HL-60 (cell line): ENCODE data around the gene GGTLC1.

Experiments
- DNase-seq, 2 experiments: peaks; one replicate each; pipeline ENCODE4 v3.0.0-alpha.2; 2010 to 2020; ENCODE audit warnings: low read depth in 1 of 2, low spot score in 1 of 2
- H3K27ac ChIP-seq: fragments of 250-450 bp; sonication (Bioruptor Pico); replicated peaks from 2 replicates; pipeline ENCODE4 v1.5.1; 2020; ENCODE audit warnings: mild to moderate bottlenecking, moderate library complexity
- H3K27me3 ChIP-seq: fragments of 250-450 bp; sonication (Bioruptor Pico); 2 replicates; pipeline ENCODE4 v1.5.1; 2021; ENCODE audit warnings: mild to moderate bottlenecking, moderate library complexity; ENCODE audit not compliant: insufficient read depth, poor library complexity, severe bottlenecking
- H3K4me3 ChIP-seq: replicated peaks from 2 replicates; pipeline ENCODE4 v1.5.1; 2011; ENCODE audit warnings: mild to moderate bottlenecking, control low read depth, low read length; ENCODE audit not compliant: insufficient read depth
- GABPA ChIP-seq: IDR thresholded peaks from 2 replicates; pipeline ENCODE4 v1.6.1; 2012; ENCODE audit warnings: low read depth
- POLR2AphosphoS5 ChIP-seq: IDR thresholded peaks from 2 replicates; pipeline ENCODE4 v1.6.1; 2012; ENCODE audit warnings: low read depth
- SPI1 ChIP-seq: IDR thresholded peaks from 2 replicates; pipeline ENCODE4 v1.6.1; 2012; ENCODE audit warnings: low read depth, mild to moderate bottlenecking, borderline replicate concordance
- long read RNA-seq: library from polyadenylated mRNA; unstranded; transcript quantifications from one replicate; pipeline ENCODE4 v2.0.0, GENCODE V29; 2020
- TF ChIP-seq, protein P1 (sequence below): IDR thresholded peaks from 2 replicates; pipeline ENCODE4 v1.6.1; 2012; ENCODE audit warnings: low read depth; ENCODE audit not compliant: insufficient replicate concordance
- TF ChIP-seq, protein P2 (sequence below): IDR thresholded peaks from one replicate; pipeline ENCODE4 v1.5.1; 2011; ENCODE audit warnings: low read length, control low read depth, inconsistent platforms; ENCODE audit not compliant: insufficient read depth

Gene GGTLC1
- long read RNA-seq: 0 reads

DNA sequence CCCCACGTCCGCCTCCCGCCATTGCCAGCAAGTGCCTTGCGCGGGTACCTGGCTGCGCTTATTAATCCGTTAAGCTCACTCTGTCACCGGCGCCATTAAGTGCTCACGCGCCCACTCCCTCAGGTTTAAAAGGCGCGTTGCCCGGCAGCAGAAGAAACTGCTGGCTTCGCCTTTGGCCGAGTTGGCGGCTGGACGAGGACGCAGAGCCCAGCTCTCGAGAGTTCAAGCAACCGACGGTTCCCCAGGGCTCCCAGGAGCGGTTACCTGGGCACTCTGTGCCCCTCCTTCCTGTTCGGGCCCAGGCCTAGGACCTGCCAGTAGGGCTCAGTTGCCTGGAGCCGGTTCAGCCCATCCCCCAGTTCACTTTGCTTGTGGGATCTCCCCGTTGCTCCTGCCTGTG, at the start of gene GGTLC1:
Gene GGTLC1 (minus strand): TSS at position 219 of the 400 bp plus-strand sequence. CDS start 2,168 bp downstream, outside the sequence.
- Histone ChIP-seq H3K27ac (no peak within 1 kb of the TSS), H3K27me3 (no peaks in the 10 kb centered on the region), H3K4me3 (no peak within 1 kb of the TSS)
- DNase-seq: no peak
- TF ChIP-seq SPI1: no peak
- no peak for TF ChIP-seq POLR2AphosphoS5
- no peak for TF ChIP-seq GABPA
- TF ChIP-seq, protein P1, sequence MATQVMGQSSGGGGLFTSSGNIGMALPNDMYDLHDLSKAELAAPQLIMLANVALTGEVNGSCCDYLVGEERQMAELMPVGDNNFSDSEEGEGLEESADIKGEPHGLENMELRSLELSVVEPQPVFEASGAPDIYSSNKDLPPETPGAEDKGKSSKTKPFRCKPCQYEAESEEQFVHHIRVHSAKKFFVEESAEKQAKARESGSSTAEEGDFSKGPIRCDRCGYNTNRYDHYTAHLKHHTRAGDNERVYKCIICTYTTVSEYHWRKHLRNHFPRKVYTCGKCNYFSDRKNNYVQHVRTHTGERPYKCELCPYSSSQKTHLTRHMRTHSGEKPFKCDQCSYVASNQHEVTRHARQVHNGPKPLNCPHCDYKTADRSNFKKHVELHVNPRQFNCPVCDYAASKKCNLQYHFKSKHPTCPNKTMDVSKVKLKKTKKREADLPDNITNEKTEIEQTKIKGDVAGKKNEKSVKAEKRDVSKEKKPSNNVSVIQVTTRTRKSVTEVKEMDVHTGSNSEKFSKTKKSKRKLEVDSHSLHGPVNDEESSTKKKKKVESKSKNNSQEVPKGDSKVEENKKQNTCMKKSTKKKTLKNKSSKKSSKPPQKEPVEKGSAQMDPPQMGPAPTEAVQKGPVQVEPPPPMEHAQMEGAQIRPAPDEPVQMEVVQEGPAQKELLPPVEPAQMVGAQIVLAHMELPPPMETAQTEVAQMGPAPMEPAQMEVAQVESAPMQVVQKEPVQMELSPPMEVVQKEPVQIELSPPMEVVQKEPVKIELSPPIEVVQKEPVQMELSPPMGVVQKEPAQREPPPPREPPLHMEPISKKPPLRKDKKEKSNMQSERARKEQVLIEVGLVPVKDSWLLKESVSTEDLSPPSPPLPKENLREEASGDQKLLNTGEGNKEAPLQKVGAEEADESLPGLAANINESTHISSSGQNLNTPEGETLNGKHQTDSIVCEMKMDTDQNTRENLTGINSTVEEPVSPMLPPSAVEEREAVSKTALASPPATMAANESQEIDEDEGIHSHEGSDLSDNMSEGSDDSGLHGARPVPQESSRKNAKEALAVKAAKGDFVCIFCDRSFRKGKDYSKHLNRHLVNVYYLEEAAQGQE: no peak
- TF ChIP-seq, protein P2, sequence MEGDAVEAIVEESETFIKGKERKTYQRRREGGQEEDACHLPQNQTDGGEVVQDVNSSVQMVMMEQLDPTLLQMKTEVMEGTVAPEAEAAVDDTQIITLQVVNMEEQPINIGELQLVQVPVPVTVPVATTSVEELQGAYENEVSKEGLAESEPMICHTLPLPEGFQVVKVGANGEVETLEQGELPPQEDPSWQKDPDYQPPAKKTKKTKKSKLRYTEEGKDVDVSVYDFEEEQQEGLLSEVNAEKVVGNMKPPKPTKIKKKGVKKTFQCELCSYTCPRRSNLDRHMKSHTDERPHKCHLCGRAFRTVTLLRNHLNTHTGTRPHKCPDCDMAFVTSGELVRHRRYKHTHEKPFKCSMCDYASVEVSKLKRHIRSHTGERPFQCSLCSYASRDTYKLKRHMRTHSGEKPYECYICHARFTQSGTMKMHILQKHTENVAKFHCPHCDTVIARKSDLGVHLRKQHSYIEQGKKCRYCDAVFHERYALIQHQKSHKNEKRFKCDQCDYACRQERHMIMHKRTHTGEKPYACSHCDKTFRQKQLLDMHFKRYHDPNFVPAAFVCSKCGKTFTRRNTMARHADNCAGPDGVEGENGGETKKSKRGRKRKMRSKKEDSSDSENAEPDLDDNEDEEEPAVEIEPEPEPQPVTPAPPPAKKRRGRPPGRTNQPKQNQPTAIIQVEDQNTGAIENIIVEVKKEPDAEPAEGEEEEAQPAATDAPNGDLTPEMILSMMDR: no peak

DNA sequence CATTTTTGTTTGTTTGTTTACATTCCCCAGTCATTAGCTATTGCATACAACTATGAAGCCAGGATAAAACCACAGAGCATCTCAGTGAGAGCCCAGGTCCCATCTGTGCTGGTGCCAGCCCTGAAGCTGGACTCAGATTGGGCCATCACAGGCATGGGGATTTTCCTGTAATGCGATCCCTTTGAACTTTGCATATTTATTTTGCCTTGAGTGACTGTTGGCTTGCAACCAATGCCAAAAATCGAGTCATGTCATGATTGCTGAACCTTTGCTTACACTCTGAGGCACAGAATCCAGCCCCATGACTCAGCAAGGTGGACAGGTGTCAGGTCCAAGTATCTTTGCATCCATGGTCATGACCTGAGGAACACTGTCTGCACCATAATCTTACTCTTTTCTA, 46.2 kb upstream of the GGTLC1 start:
- no peak for DNase-seq
- TF ChIP-seq, protein P2: no peak
- TF ChIP-seq SPI1 (no peak), GABPA (no peak), POLR2AphosphoS5 (no peak)
- TF ChIP-seq, protein P1: no peak

DNA sequence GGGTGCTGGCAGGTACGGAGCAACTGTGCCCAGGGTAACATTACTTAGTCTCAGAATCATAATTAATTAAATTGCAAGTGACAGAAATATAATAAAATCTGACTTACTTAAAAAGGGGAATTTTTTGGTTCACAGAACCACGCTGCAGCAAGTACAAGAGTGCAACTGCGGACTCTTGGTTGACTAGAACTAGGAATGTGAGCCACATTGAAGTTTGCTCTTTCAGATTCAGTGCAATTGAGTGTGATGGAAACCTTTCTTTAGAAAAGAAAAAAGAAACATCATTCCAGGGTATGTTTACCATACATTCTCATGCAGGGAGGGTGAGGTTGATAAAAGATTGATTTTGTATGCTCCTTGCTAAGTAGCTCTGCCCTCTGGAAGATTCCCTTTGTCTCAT, 45.0 kb upstream of the GGTLC1 start:
- Histone ChIP-seq H3K27ac (no peak overlapping the region), H3K27me3 (no peaks in the 10 kb centered on the region), H3K4me3 (no peak overlapping the region)
- DNase-seq: no peak
- TF ChIP-seq, protein P1: no peak
- no peak for TF ChIP-seq SPI1
- TF ChIP-seq, protein P2: no peak
- no peak for TF ChIP-seq POLR2AphosphoS5
- no peak for TF ChIP-seq GABPA

More for the DNA sequence above, 46.2 kb upstream of the GGTLC1 start:
- Histone ChIP-seq H3K4me3 (no peak overlapping the region), H3K27me3 (no peaks in the 10 kb centered on the region), H3K27ac (no peak overlapping the region)
